Measurements from ENCODE around the gene OVOL2.
"Not testable (repeated sequence)": the region's sequence is repeated elsewhere in the genome, so short reads cannot be mapped to it uniquely, and the experiment has no call there.

The OVOL2 gene

DNA sequence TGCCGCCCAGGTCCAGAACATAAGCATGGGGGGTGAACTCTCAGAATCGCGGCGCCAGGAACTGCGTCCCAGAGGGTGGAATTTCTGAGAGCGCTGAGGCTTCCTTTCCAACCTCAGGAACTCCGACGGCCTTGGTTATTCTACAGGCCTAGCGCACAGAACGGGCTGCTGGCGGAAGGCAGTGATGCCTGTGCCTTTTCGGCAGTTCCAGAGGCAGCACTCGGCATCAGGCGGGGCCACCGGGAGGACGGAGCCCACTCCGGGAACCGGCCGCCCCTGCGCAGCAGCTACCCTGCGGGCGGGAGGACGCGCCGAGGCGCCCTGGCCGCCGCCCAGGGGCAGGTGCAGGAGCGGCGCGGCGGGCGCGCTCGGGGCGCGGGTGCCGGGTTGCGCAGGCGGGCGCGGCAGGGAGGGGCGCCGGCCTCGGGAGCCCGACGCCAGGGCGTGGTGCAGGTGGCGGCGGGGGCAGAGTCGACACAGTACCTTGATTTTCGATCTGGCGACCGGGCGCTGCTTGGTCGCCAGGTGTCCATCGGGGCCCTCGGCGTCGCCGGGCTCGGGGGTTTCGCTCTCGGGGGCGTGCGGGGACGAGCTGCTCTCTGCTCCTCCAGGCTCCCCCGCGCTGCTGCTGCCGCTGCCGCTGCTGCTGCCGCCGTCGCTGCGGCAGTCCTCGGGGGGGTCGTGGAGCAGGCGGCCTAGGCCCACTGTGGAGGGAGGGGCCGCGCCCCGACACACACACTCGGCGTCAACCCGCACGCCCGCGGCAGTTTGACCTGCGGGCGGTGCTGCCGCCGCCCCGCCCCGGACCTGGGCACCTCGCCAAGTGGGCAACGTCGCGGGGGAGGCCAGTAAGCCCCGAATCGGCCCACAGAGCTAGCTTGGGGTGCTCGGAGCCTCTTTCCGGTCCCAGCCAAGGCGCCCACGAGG lies 1.3 kb downstream of the OVOL2 start:
- DNase-seq: no peak

GRCh38 chr20:18055261-18055660 lies 2.5 kb downstream of the OVOL2 start:
- no peak for DNase-seq

DNA sequence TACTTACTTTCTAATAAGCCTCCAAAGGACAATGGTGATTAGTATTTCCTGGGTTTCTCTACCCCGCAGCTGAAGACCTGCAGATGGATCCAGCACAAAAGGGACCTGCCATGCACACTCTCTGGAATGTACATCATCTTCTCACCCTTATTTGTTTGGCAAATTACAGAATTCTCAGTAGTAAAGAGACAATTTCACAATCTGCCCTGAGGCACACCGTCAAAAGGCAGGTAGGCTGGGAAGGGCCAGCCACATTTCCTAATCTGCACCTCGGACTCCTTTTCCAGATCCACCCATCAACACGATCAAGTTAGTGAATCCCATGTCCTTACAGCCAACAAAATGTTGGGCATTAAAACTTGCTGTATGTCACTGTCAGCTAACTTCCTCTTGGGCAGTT lies 4.9 kb downstream of the OVOL2 start:
- DNase-seq: no peak

DNA sequence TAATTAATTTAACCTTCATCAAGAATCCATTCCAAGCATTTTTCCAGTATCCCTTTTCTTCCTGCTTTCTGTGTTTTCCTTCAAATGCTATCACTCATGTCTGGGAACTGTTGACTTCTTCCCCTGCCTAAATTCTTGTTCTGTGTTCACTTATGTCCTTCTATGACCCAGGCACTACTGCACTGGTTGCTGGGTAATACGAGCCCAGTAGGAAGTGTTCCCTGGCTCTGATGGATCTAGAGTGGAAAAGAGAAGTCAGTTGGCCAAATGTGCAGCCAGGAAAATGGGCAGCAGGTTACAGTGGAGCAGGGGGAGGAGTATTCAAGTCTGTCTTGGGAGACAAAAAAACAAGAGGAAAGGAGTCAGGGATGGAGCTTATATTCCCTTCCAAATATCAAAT lies 7.1 kb downstream of the OVOL2 start:
- DNase-seq: no peak

DNA sequence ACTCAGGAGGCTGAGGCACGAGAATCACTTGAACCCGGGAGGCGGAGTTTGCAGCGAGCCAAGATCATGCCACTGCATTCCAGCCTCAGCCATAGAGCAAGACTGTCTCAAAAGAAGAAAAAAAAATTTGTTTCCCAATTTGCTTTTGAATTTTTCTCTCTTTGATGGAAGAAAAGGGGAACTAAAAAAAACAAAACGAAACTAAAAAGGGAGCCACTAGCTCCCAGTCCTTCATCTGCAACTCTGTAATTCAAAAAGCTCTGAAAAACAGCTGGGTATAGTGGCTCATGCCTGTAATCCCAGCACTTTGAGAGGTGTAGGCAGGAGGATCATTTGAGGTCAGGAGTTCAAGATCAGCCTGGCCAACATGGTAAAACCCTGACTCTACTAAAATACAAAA lies 9.5 kb downstream of the OVOL2 start:
- DNase-seq: peak; percentile 50 to 51

- DNase-seq: no peak
Observed at GRCh38 chr20:18046535-18046934, 11.2 kb downstream of the OVOL2 start.

GRCh38 chr20:18042229-18042628 lies 15.5 kb downstream of the OVOL2 start:
- DNase-seq: no peak

DNA sequence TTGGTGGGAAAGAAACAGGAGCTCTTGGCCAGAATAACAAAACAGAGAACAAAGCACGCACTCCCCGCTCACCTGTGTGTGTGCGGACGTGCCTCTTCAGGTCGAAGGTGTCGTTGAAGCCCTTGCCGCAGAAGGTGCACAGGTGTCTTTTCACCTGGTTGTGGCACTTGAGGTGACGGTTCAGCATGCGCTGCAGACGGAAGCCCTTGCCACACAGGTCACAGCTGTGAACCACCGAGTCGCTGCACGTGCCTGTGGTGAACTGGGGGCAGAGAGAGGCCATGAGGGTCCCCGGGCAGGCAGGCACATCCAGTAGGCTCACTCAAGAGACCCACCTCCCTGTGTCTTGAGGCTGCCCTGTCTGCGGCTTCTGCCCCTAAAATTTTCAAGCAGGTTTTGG lies 16.3 kb downstream of the OVOL2 start:
- no peak for DNase-seq

GRCh38 chr20:18039063-18039462 lies 18.7 kb downstream of the OVOL2 start:
- no peak for DNase-seq

DNA sequence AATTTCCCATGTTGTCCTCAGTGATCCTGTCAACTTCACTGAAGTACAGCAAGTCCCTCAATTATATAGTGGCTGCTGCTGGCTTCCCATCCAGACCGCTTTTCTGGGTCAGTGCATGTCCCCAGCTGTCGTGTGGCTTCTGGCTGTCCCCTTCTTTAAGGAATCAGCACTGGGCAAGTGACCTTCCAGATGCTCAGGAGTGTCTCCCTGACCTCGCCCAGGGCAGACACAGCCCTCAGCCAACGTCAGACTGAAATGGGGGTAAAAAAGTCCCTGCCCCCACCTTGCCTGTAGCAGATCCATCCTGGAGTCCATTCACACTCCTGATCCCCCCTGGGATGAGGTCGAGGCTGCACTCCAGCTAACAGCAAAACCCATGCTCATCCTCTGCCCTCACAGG lies 23.7 kb downstream of the OVOL2 start:
- no peak for DNase-seq

DNA sequence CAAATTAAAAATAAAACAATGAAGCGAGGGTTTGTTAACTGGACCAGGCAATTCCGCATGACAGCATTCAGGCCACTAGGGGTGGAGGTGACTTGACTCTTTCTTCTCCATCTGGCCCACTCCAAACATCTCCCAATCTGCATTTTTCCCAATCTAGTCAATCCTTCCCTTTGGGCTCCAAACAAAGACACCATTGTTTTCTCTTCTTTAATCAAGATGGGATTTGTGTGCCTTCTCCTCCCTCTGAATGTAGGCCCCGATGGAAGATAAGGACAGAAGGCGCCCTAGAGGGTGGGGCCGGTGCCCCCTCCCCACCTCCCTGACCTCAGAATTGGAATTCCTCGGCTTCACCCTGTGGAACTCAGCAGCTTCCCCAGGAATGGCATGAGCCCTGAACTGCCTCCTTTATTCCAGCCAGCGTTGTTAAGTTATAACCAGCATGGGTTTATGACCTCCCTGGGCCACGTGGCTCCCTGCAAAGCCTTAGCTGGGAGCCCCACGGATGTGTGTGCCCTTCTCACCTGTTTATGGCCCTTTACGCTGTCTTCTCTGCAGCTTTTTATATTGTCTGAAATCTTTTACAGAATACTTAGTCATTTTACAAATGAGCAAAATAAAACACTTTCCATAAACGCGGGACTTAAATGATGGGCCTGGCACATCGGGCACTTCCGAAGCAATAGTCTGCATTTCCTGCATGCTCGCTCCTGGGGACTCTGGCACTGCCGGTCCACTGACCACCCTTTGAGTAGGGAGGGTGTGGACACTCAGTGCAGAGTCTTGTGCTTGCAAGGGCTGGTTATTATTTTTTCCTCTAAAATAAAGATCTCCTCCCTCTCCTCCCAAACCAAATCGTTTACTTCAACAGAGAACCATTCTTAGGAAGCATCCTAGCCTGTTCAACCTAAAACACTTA lies 24.5 kb downstream of the OVOL2 start:
- DNase-seq: no peak

DNA sequence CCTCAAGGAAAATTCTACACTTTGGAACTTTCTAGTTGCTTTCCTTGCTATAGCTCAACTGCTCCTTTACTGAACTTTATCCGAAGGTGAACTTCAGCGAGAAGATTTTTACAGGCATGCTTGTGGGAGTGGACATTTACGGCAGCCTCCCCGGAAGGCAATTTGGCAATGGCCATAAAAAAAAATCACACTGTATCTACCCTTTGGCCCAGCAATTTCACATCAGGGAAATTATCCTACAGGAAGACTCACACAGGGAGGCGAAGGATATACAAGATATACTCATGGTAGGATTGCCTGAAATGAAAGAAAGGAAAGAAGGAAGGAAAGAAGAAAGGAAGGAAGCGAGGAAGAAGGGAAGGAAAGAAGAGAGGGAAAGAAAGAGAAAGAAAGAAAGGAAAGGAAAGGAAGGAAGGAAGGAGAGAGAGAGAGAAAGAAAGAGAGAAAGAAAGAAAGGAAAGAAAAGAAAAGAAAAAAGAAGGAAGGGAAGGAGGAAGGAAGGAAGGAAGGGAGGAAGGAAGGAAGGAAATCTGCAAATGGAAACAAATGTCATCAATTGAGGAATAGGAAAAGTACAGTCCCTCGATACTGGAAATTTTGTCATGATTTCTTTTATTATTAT lies 25.7 kb downstream of the OVOL2 start:
- DNase-seq: no peak

GRCh38 chr20:18031050-18031449 lies 26.7 kb downstream of the OVOL2 start:
- no peak for DNase-seq

DNA sequence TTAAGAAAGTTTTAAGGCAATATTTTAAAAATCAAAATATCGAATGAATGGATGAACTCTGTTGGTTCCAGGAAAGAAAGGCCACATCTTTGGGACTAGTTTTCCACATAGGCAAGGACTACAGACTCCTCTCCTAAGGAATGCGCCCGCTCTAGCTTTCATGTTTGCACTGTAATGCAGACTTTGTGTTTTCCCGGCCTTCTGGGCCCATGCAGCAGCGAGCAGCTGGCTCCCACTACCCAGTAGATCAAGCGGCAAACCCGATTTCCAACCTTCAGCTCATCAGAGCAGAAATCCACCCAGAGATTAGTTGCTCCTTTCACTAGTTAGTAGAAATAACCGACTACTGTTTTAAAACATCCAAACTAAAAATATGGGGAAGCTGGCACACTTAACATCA lies 27.7 kb downstream of the OVOL2 start:
- no peak for DNase-seq

DNA sequence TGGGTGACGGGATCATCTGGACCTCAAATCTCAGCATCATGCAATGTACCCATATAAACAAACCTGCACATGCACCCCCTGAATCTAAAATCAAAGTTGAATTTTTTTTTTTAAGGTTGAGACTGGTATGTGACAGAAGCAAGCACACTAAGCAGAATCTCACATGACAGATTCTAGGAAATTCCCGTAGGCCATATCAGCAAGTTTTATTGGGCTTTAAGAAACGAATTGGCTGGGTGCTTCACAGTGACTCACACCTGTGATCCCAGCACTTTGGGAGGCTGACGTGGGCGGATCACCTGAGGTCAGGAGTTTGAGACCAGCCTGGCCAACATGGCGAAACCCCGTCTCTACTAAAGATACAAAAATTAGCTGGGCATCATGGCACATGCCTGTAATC lies 30.7 kb downstream of the OVOL2 start:
- not testable (repeated sequence) for DNase-seq

GRCh38 chr20:18024606-18025127 lies 33.0 kb downstream of the OVOL2 start:
- DNase-seq: no peak

DNA sequence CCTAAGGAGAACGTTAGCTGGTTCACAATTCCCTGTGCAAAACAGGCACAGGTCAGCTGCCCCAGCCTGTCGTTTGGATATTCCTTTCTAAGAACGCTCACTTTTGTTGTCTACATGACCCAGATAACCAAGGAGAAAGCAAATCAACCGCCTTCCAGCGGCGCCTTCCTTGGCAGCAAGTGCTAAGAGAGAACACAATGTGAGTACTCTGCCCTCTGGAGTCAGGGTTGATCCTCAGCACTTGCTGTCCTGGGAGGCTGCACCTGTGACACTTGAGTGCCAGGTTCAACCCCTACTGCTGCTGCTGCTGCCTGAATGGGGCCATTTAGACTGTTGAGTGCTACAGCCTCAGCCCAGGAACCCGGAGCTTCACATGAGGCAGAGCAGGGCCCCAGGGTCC lies 36.8 kb downstream of the OVOL2 start:
- DNase-seq: no peak

DNA sequence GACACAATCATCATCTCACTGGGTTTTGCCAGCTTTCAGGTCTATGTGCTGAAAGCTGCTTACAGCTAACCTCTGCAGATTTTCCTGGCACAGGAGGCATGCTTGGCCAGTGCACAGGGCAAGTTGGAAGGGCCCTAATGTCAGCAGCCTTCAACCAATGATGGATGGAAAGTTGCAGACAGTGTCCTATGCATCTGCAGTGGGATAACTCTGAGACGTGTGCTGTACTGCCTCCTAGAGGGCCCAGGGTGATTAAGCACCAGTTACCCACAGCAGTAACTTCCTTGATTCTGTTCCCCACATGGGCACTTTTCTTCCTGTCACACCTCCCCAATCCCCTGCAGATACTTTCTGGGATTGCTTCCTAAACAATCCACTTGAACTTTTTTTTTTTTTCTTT lies 38.6 kb downstream of the OVOL2 start:
- peak; percentile 33 to 39 for DNase-seq

DNA sequence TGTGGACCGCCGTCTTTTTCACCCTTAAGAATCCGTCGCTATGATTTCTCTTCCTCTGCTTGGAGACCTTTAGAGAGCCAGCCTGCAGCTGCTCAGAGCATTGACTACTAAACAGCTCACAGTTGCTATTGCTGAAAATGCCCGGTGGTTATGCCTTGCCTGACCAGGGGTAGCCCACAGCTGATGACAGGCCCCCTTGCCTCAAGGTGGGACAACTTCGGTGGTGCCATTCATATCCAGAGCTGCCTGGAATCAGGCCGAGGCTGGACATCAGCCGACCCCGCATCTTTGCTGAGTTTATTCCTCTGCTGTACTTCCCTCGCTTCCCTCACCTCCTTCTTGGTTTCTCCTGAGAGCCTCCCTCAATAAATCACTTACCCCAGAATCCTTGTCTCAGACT lies 39.6 kb downstream of the OVOL2 start:
- no peak for DNase-seq

- DNase-seq: no peak
Observed at GRCh38 chr20:18016772-18017171, 40.9 kb downstream of the OVOL2 start.

- DNase-seq: no peak
Observed at GRCh38 chr20:18014411-18014810, 43.3 kb downstream of the OVOL2 start.

DNA sequence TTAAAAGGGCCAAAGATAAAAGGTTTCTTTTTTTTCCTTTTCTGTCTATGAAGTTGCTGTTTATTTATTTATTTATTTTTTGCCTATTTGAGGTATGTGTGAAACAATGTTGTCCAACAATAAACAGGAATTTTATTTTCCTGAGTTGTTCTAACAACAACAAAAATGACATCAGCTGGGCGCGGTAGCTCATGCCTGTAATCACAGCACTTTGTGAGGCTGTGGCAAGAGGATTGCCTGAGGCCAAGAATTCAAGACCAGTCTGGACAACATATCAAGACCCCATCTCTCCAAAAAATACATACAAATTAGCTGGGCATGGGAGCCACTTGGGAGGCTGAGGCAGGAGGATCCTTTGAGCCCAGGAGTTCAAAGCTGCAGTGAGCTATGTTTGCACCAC lies 44.8 kb downstream of the OVOL2 start:
- no peak for DNase-seq
